ENCODE results near the gene CLDN14.

CLDN14 gene, protein sequence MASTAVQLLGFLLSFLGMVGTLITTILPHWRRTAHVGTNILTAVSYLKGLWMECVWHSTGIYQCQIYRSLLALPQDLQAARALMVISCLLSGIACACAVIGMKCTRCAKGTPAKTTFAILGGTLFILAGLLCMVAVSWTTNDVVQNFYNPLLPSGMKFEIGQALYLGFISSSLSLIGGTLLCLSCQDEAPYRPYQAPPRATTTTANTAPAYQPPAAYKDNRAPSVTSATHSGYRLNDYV

DNA sequence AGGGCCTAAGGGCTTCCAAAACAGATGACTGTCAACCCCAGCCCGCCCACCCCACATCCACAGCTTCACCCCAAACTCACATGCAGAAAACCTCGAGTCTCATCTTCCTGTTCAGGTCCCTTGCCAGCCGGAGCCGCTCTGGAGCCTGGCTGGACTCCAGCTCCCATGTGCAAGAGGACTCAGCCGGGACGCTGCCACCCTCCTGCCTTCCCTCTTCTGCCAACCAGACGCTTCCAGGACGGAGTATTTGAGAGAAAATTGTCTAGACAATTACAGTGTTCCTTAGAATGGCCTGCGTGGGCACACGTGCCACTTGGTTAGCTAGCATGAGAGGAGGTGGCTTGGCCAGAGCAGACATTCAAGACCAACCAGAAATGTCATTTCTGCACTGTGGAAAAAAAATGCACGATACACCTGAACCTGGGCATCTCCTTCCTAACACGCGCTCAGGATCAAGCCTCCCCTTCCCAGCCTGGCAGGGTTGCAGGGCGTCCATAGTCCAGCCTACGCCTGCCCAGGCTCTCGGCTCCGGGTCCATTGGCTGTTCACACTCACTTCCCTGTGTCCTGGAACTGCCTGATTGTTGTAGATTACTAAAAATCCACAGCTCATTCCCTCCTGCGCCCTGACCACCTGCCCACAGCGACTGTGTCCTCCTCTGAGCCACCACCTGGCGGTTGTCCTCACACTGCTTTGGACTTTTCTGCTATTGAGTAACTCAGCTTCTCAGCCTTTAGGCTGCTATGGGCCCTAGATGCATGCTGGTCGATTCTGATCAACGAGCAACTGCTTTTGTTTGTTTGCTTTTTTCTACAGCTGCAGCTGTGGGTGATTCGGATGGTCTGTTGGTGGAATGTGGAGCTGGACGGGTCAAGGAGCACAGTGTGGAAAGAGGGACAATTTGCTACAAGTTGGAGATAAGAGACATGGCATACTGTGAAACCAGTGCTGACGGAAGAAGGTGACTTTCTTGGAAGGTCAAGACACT lies at the start of gene CLDN14:
Gene CLDN14, minus strand, starts transcription at position 708 of the 988 bp plus-strand sequence. CDS start 18,427 bp downstream, outside the sequence.
- no peak for DNase-seq (ENCODE audit: low read depth, low spot score)
- TF ChIP-seq CTCF (IDR thresholded peaks at IDR 0.05; ENCODE audit: low read depth, low read length) = no peak
- in situ Hi-C loops (cut with HindIII; ENCODE audit: low sequenced_read_pairs) = no loop called here

GRCh38 chr21:36528716-36529115 lies 48.8 kb upstream of the CLDN14 start:
- in situ Hi-C loops (cut with HindIII; ENCODE audit: low sequenced_read_pairs) = no loop called here
- DNase-seq (ENCODE audit: low read depth, low spot score) = no peak
- TF ChIP-seq CTCF (IDR thresholded peaks at IDR 0.05; ENCODE audit: low read depth, low read length) = no peak
- no peak overlapping the region for H3K4me3 ChIP-seq (ENCODE audit: low read depth, low read length)

More for the DNA sequence above, at the start of gene CLDN14:
- no peak within 1 kb of the TSS for H3K4me3 ChIP-seq (ENCODE audit: low read depth, low read length)

GRCh38 chr21:36527317-36527716 lies 47.4 kb upstream of the CLDN14 start:
- no peak for DNase-seq (ENCODE audit: low read depth, low spot score)
- in situ Hi-C loops (cut with HindIII; ENCODE audit: low sequenced_read_pairs) = no loop called here
- H3K4me3 ChIP-seq (ENCODE audit: low read depth, low read length) = no peak overlapping the region
- no peak for TF ChIP-seq CTCF (IDR thresholded peaks at IDR 0.05; ENCODE audit: low read depth, low read length)

DNA sequence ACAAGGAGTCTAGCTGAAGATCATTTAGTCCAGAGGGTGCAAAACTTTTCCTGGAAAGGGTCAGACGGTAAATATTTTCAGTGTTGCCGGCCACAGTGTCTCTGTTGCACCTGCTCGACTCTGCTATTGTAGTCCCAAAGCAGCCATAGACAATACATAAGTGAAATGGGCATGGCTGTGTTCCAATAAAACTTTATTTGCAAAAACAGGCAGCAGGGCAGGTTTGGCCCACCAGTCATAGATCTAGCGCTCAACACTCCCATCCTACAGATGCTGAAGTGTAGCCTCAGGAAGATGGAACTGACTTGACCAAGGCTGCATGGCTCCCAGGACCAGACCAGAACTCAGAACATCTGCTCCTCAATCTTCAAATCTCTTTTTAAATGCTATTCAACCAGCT lies 46.2 kb upstream of the CLDN14 start:
- in situ Hi-C loops (cut with HindIII; ENCODE audit: low sequenced_read_pairs) = no loop called here
- DNase-seq (ENCODE audit: low read depth, low spot score) = no peak
- no peak overlapping the region for H3K4me3 ChIP-seq (ENCODE audit: low read depth, low read length)
- TF ChIP-seq CTCF (IDR thresholded peaks at IDR 0.05; ENCODE audit: low read depth, low read length) = no peak

GRCh38 chr21:36524477-36524876 lies 44.6 kb upstream of the CLDN14 start:
- no peak overlapping the region for H3K4me3 ChIP-seq (ENCODE audit: low read depth, low read length)
- TF ChIP-seq CTCF (IDR thresholded peaks at IDR 0.05; ENCODE audit: low read depth, low read length) = no peak
- no peak for DNase-seq (ENCODE audit: low read depth, low spot score)
- in situ Hi-C loops (cut with HindIII; ENCODE audit: low sequenced_read_pairs) = no loop called here

GRCh38 chr21:36522219-36522808 lies 42.4 kb upstream of the CLDN14 start:
- TF ChIP-seq CTCF (IDR thresholded peaks at IDR 0.05; ENCODE audit: low read depth, low read length) = no peak
- in situ Hi-C loops (cut with HindIII; ENCODE audit: low sequenced_read_pairs) = no loop called here
- DNase-seq (ENCODE audit: low read depth, low spot score) = no peak
- H3K4me3 ChIP-seq (ENCODE audit: low read depth, low read length) = no peak overlapping the region
